GM06990 (cell line): ENCODE data around the gene JMJD4.

Experiments used
- DNase-seq: peaks from one replicate; pipeline ENCODE4 v3.0.0-alpha.2; 2011; ENCODE audit not compliant: insufficient read length; ENCODE audit errors: extremely low read depth
- H3K27me3 ChIP-seq: replicated peaks from 2 replicates; pipeline ENCODE4 v1.6.0; 2011; ENCODE audit warnings: low read length; ENCODE audit not compliant: control insufficient read depth, insufficient read depth
- H3K36me3 ChIP-seq: 2 replicates; pipeline ENCODE4 v1.5.1; 2011; ENCODE audit warnings: low read length; ENCODE audit not compliant: control insufficient read depth, insufficient read depth
- H3K4me3 ChIP-seq: replicated peaks from 2 replicates; pipeline ENCODE4 v1.5.1; 2011; ENCODE audit warnings: low read depth, mild to moderate bottlenecking, control low read depth, low read length
- TF ChIP-seq, protein P1 (sequence below): IDR thresholded peaks from 2 replicates; pipeline ENCODE4 v1.5.1; 2011; ENCODE audit warnings: low read length, control low read depth, mild to moderate bottlenecking, inconsistent platforms; ENCODE audit not compliant: insufficient read depth, poor library complexity, severe bottlenecking

The JMJD4 gene

GRCh38 chr1:227774821-227775661, 39.9 kb upstream of the JMJD4 start:
- TF ChIP-seq, protein P1, sequence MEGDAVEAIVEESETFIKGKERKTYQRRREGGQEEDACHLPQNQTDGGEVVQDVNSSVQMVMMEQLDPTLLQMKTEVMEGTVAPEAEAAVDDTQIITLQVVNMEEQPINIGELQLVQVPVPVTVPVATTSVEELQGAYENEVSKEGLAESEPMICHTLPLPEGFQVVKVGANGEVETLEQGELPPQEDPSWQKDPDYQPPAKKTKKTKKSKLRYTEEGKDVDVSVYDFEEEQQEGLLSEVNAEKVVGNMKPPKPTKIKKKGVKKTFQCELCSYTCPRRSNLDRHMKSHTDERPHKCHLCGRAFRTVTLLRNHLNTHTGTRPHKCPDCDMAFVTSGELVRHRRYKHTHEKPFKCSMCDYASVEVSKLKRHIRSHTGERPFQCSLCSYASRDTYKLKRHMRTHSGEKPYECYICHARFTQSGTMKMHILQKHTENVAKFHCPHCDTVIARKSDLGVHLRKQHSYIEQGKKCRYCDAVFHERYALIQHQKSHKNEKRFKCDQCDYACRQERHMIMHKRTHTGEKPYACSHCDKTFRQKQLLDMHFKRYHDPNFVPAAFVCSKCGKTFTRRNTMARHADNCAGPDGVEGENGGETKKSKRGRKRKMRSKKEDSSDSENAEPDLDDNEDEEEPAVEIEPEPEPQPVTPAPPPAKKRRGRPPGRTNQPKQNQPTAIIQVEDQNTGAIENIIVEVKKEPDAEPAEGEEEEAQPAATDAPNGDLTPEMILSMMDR: no peak
- H3K36me3 ChIP-seq: peaks cover 5% of the 10 kb centered on the region
- no peaks in the 10 kb centered on the region for H3K27me3 ChIP-seq
- no peak for DNase-seq
- no peak overlapping the region for H3K4me3 ChIP-seq

GRCh38 chr1:227774051-227774731, 39.1 kb upstream of the JMJD4 start:
- no peak for DNase-seq
- Histone ChIP-seq H3K36me3 (peaks cover 9% of the 10 kb centered on the region), H3K27me3 (no peaks in the 10 kb centered on the region), H3K4me3 (no peak overlapping the region)
- TF ChIP-seq, protein P1: no peak

DNA sequence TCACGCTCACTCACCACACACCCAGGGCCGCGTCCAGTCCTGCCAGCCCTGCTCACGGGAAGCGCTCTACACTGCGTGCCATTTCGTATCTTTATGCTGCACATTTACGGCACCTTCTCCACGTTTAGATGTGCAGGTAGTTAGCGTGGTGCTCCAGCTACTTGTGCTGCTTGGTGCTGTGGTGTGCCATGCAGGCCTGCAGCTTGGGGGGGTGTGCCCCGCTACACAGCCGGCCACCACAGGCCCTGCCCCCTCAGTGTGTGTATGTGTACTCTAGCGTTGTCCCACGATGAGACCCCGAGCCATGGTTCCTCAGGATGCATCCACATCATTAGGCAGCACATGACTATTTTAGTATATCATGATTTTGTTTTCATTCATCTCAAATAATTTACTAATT, 38.5 kb upstream of the JMJD4 start:
- DNase-seq: no peak
- no peak overlapping the region for H3K4me3 ChIP-seq
- TF ChIP-seq, protein P1: no peak
- peaks cover 9% of the 10 kb centered on the region for H3K36me3 ChIP-seq
- no peaks in the 10 kb centered on the region for H3K27me3 ChIP-seq

DNA sequence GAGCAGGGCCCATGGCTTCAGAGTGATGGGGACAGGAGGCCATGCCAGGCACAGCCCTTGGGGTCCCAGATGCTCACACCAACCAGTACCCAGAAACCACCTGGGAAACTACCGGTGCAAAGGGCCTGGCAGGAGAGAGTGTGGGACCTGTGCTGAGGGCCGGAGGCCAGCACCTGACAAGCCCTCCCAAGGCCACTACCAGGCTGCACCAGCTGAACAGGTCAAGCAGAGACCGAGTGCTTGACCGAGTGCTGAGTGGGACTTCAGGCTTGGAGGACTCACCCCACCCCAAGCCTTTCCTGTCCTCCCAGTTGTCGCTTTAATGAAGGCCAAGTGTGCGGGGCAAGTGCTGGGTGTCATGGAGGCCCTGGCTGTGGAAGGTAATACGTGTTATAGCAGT, 36.7 kb upstream of the JMJD4 start:
- Histone ChIP-seq H3K4me3 (no peak overlapping the region), H3K36me3 (peaks cover 22% of the 10 kb centered on the region), H3K27me3 (no peaks in the 10 kb centered on the region)
- DNase-seq: no peak
- TF ChIP-seq, protein P1: no peak

- Histone ChIP-seq H3K36me3 (peaks cover 23% of the 10 kb centered on the region), H3K27me3 (no peaks in the 10 kb centered on the region), H3K4me3 (no peak overlapping the region)
- TF ChIP-seq, protein P1: no peak
- no peak for DNase-seq
Measured at GRCh38 chr1:227771326-227771725, 36.2 kb upstream of the JMJD4 start.
